Fibroblast of skin of back (primary cell): ENCODE measurements around the gene NFIC.

Experiments
- DNase-seq: peaks from one replicate; pipeline ENCODE4 v3.0.0-alpha.2; 2013

The NFIC gene

GRCh38 chr19:3470500-3471128 is 104.2 kb downstream of the NFIC start:
- no peak for DNase-seq

DNA sequence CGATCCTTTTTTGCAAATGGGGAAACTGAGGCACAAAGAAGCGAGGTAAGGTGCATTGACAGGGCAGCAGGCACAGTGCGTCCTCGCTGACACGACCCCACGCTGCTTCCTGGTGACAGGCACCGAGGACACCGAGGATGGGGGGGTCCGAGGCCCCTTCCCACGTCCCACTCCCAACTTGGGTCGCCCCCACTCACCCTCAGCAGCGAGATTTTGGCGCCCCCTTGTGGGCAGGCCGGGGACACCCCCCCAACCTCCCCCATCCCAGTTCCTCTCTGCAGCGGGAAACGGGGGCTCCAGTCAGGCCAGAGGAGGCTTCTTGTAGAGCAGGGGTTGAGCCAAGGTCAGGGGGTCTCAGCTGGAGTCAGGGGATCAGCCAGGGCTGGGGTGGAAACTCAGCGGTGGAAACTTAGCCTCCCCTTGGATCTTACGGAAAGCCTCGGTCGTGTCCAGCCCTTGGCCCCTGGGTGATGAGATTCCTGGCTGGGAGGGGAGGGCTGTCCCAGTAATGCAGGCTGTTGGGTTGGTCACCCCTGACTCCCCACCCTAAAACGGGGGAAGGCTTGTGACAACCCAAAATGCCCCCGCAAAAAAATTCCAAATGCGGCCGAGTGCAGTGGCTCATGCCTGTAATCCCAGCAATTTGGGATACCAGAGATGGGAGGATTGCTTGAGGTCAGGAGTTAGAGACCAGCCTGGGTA is 105.7 kb downstream of the NFIC start:
- no peak for DNase-seq

- no peak for DNase-seq
Observed at GRCh38 chr19:3474010-3474409, 107.6 kb downstream of the NFIC start.

DNA sequence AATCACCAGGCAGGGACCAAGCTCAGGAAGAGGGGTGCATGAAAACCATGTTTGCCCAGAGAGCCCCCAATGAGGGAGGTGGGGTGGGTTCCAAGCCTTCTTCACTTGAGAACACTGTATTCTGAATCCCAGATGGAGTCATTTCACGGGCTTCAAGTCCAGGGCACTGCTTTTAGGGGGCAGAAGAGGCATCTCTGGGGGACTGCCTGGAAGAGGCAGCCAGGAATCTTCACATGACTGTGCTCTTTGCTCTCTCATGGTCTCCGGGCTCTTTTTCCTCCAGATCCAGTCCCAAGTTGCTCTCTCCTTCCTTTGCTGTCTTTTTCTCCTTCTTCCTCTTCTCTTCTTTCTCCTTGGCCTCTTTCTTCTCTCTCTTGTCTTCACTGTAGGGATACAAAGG is 108.2 kb downstream of the NFIC start:
- DNase-seq: no peak

DNA sequence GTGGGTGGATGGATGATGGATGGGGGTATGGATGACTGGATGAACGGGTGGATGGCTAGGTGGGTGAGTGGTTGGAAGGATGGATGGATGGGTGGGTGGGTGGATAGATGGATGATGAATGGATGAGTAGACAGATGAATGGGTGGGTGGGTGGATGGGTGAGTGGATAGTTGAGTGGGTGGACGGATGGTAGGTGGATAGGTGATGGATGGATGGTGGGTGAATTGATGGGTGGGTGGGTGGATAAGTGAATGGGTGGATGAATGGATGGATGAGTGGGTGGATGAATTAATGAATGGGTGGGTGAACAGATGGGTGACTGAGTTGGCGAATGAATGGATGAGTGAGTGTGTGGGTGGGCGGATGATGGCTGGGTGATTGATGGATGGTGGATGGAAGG is 109.1 kb downstream of the NFIC start:
- no peak for DNase-seq

GRCh38 chr19:3476830-3477229 is 110.4 kb downstream of the NFIC start:
- DNase-seq: no peak

GRCh38 chr19:3477506-3477905 is 111.1 kb downstream of the NFIC start:
- DNase-seq: no peak

DNA sequence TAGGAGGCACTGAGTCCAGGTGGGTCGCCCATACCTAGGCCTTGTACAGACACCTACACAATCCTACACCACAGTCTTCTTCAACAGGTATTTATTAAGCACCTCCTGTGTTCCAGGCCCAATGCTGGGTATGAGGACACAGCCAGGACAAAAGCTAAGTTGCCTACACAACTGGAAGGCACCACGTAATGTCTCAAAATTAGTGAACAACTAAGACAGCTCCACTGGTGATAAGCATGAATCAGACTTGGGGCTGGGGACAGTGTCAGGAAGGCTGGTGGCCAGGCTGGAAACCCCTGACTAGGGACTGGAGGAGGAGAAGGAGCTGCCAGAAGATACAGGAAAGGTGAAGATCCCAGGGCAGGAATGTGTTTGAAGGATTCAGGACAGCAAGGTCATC is 111.6 kb downstream of the NFIC start:
- no peak for DNase-seq

- no peak for DNase-seq
Observed at GRCh38 chr19:3478409-3479176, 112.2 kb downstream of the NFIC start.

- DNase-seq: no peak
Observed at GRCh38 chr19:3479177-3479833, 112.9 kb downstream of the NFIC start.

DNA sequence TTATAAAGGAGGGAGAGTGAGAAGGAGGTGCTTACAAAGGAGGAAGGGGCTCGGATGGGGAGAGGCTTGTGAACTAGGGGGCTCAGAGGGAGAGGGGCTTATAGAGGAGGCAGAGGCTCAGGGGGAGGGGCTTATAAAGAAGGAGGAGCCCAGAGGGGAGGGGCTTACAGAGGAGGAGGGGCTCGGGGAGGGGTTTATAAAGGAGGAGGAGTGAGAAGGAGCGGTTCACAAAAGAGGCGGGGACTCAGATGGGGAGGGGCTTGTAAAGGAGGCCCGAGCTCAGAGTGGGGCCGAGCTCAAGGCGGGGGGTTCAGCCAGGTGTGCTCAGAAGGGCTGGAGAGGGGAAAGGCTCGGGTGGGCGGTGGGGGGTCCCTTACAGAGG is 113.4 kb downstream of the NFIC start:
- DNase-seq: no peak

GRCh38 chr19:3480383-3481091 is 114.2 kb downstream of the NFIC start, which contains the start of gene SMIM24:
SMIM24 (minus strand) TSS chr19:3480525; CDS start chr19:3480463, 62 bp downstream.
- no peak for DNase-seq

- no peak for DNase-seq
Observed at GRCh38 chr19:3481241-3482090, 115.1 kb downstream of the NFIC start.

DNA sequence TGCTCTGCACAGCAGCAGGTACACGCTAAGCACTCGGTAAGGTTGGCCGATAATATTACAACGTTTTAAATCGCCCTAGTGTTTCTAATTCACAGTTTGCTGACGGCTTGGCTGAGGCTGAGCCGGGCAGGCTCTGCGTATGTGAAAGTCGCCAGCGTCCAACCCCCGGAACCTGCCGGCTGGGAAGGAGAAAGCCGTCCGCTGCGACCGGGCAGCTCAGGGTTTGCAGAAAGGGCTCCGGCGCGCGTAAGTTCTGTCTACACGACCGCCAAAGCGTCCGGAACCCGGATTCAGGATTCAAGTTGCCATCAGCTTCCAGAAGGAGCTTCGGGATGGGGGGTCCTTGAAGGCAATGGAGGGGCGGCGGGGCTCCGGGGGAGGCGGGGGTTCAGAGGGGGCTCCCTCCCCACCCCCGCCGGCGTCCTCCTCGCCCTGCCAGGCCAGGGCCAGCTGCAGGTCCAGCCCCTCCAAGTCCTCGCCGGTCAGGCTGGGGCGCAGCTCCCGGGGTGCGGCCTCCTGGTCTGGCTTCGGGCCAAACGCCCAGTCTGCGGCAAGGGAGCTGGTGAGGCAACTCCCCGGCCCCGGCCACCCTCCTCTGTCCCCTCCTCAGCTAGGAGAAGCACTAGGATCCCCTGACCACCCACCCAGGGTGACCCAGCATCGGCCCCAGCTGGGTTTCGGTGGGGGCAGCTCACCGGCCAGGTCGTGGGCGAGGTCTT is 116.3 kb downstream of the NFIC start:
- no peak for DNase-seq

GRCh38 chr19:3483226-3483628 is 116.8 kb downstream of the NFIC start, which contains the start of gene SMIM44:
SMIM44 (minus strand) TSS chr19:3483441; CDS start chr19:3483403, 38 bp downstream.
- DNase-seq: no peak

DNA sequence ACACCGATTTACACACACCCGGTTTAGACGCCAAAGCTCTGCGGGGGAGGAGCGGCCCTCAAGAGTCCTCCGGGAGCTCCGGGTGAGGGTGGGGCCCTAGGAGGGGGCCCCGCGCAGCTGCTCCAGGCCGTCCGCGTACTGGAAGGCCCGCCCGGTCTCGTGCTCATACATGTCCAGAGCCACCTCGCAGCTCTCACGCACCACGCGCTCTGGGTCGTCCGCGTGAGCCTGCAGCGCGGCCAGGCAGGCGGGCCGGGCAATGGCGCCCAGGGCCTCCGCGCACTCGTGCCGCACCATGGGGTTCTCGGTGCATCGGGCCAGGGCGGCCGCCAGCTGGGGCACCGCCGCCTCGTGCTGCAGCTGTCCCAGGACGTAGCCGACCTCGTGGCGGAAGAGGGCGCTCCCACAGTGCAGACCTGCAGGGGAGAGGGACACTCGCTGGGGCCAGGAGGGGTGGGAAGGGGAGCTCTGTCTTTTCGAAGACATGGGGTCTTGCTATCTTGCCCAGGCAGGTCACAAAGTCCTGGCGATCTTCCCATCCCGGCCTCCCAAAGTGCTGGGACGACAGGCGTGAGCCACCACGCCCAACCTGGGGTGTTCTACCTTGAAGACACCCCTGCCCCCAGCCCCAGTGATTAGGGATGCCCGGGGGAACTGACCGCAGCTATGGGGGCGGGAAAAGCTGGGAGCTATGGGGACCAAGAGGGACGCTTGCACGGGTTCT is 125.2 kb downstream of the NFIC start:
- no peak for DNase-seq

- DNase-seq: no peak
Observed at GRCh38 chr19:3492131-3492839, 125.9 kb downstream of the NFIC start.

- no peak for DNase-seq
Observed at GRCh38 chr19:3492919-3493318, 126.5 kb downstream of the NFIC start.

- no peak for DNase-seq
Observed at GRCh38 chr19:3493651-3494050, 127.3 kb downstream of the NFIC start.
